Measurements from ENCODE around the gene ANO4.

ANO4 gene

GRCh38 chr12:100820314-100820713 lies 25.7 kb downstream of the ANO4 start:
- no peak for DNase-seq

GRCh38 chr12:100823963-100824362 lies 29.4 kb downstream of the ANO4 start:
- no peak for DNase-seq

- no peak for DNase-seq
These were observed 29.9 kb downstream of the ANO4 start for GRCh38 chr12:100824476-100824875.

GRCh38 chr12:100826323-100826722 lies 31.7 kb downstream of the ANO4 start:
- DNase-seq, result peak; percentile 4

GRCh38 chr12:100827901-100828520 lies 33.4 kb downstream of the ANO4 start:
- peak; percentile 16 for DNase-seq

GRCh38 chr12:100830003-100830795 lies 35.6 kb downstream of the ANO4 start:
- no peak for DNase-seq

GRCh38 chr12:100833282-100833681 lies 38.7 kb downstream of the ANO4 start:
- no peak for DNase-seq

DNA sequence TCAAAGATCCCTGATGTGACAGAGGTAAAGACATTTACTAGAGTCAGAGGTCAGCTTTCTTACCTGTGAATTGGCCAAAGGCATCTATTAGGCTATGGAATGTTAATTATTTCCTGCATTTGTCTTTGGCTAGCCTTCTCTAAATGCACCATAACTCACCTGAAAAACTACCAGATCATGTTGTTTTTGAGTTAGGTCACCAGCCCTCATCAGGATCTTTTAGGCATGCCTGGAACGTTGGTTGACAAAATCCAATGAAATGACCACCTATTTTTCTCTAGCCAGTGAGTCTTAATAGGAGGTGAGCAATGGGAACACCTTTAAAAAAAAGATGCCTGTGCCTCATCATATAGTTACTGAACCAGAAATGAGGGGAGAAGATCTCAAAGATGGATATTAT lies 46.2 kb downstream of the ANO4 start:
- no peak for DNase-seq

GRCh38 chr12:100842156-100842555 lies 47.6 kb downstream of the ANO4 start:
- no peak for DNase-seq

DNA sequence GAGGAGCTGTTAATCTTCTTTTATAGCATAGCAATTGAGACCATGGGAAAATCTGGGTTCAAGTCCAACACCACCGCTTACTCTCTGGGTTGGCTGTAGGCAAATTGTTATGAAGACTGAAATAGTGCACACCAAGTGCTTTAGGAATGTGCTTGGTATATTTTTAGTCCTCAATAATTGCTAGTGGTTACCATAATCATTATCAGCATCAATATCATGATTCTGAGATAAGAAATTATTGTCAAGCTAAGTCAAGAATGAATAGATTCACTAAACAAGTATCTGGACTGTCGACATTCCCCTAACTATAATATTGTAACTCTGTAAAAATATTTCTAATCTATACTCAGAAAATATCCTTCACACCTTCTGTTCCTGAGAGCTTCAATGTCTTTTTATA lies 48.5 kb downstream of the ANO4 start:
- no peak for DNase-seq

DNA sequence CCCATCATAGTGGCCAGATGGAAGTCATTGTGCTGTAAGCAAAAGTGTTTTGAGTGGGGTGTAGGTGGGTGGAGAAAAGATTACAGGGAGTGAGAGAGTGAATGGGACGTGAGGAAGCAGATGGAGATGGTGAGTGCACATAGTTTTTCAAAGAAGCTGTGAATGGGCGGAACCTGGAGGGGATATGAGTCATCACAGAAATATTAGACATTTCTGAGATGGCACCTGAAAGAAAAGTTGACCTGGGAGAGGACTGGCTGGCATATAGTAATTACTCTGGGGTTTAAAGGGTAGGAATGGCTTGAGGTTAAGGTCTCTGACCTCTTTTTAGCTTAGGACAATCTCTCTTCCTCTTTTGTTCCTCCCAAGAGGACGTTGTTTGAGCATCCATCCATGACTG lies 50.5 kb downstream of the ANO4 start:
- no peak for DNase-seq

GRCh38 chr12:100851637-100852036 lies 57.1 kb downstream of the ANO4 start:
- DNase-seq, result no peak

DNA sequence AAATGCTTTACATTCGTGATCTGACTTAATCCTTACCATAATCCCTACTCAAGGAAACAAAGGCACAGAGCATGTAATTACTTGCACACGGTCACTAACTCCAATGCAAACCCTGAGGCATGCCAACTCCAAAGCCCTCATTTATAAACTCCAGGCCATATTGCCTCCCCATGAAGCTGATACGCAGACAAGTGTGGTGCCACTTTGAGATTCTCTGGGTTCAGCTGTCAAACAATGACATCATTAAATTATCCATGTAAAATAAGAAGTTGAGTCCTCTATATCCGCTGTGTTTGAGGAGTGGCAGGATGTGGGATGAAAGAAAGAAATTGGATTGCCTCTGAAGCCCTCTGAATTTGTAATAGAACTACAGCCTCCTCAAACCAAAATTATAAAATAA lies 62.8 kb downstream of the ANO4 start:
- DNase-seq, result no peak

DNA sequence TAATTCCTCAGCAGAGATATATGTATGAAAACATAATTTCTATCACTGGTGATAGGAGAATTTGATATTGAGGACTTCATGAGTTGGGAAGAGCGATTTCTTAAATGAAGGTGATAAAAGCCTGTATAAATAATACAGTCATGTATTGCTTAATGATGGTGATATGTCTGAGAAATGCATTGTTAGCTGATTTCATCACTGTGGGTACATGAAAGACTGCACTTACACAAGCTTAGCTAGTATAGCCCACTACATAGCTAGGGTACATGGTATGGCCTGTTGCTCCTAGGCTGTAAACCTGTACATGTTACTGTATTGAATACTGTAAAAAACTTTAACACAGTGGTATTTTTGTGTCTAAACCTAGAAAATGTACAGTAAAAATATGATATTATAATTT lies 63.4 kb downstream of the ANO4 start:
- DNase-seq, result no peak

DNA sequence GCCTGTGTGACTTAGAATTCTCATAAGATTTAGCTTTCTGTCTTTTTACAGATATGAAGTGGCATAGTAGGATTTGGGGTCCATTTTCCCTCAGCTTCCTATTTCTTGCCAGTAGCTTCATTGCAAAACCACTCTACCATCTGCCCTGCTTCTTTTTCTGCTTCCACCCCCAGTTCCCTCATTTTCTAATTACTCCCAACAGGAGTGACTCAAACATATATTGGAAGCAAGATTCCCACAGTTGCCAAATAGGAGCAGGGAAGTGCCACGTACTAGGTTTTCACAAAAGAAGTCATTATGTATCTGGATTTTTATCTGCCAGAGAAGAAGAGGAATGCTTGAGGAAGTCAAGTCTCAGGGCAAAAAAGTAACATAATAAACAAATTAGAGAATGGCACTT lies 64.1 kb downstream of the ANO4 start:
- no peak for DNase-seq

GRCh38 chr12:100859063-100859627 lies 64.6 kb downstream of the ANO4 start:
- no peak for DNase-seq

DNA sequence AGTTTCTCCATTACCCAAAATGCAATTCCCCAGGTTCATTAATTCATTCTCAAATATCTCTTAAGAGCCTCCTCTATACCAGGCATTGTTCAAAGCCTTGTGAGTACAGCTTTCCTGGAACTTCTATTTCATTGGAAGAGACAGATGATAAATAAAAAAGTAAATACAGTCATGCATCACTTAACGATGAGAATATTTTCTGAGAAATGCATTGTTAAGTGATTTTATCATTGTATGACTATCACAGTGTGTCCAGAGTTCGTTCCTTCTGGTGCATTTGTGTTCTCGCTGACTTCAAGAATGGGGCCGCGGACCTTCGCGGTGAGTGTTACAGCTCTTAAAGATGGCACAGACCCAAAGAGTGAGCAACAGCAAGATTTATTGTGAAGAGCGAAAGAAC lies 66.0 kb downstream of the ANO4 start:
- DNase-seq, result no peak

DNA sequence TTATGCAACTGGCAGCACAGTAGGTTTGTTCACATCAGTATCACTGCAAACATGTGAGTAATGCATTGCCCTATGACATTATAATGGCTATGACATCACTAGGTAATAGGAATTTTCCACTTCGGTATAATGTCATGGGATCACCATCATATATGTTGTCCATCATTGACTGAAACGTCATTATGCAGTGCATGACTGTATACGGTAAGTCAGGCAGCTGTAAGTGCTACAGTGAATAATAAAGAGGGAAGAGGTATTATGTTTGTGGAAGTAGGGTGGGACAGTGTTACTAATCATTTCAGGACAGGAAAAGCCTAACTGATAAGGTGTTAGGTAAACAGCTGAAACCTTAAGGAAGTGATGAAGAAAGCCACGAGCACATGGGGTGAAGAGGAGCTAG lies 68.1 kb downstream of the ANO4 start:
- DNase-seq, result no peak

GRCh38 chr12:100864366-100864765 lies 69.8 kb downstream of the ANO4 start:
- no peak for DNase-seq

DNA sequence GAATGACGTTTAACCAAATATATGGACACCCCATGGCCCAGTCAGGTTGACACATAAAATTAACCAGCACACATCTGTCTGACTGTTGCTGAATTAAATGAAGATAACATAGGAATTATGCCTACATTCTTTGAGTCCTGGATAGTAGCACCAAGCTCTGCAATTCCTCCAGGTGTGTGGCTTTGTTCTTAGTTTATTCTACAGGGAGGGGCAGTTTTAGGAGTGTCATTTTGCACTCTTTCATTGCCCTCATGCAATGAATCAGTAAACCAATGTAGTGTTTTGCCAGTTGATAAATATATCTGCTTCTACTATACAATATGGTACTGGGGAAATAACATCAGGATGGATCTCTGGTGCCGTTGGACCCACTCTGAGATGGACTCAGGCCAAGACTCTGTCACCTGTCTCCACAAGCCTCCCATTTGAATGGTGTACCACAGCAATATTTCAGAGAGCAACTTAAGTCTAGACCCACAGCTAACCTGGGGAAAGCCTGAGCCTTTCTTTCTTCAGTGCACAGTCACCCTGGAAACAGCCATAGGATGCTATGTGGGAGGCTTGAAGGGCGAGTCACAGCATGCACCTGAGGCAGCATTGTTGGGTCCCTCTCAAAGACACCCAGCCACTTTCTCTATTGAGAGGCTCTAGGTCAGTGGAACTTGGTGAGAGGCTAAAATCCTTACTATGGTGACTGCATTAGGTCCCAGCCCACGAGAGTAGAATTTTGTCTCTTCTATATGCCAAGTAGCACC lies 73.2 kb downstream of the ANO4 start:
- DNase-seq, result no peak

- DNase-seq, result no peak
These were observed 73.9 kb downstream of the ANO4 start for GRCh38 chr12:100868487-100868886.

DNA sequence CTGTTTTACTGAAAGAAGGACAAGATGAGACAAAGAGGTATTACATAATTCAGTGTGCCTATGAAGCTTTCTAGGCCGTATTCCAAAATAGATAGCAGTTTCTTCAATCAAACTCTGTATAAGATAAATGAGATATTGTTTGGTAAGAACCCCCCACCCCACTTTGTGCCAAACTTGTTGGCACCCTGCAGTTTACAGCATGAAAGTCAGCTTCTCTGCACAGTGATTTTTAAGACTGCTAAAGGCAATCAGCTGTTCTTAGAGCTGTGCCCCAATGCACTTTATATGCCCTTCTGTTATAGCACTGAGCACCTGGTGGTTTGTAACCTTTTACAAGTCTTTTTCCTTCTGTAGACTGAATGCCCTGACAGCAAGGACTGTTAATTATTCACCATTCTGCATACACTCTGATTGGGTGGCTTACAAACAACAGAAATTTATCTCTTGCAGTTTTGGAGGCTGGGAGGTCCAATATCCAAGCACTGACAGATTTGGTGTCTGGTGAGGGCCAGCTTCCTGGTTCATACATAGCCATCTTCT lies 76.7 kb downstream of the ANO4 start:
- DNase-seq, result no peak

DNA sequence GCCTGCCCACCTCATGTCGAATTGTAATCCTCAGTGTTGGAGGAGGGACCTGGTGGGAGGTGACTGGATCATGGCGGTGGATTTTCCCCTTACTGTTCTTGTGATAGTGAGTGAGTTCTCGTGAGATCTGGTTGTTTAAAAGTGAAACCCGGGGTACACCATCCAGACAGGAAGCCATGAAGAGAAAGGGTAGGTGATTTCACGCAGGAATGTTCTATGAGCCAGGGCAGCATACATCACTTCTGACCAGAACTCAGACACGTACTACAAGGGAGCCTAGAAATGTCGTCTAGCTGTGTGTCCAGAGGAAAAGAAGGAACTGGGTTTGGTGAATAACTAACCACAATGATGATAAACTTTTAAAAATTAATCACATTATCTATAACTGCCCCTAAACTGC lies 80.6 kb downstream of the ANO4 start:
- no peak for DNase-seq

All from activated CD4-positive, alpha-beta T cell treated with anti-CD3 and anti-CD28 coated beads, Interleukin-2, Interleukin-6, amounts not matched to agents 100 ng/mL and 50 ng/mL, durations not matched to agents 16 hours and 8 hours (primary cell).